Islet of Langerhans (tissue), 1 donor: ENCODE results near the gene PCSK5.
"Not testable (repeated sequence)": the region's sequence is repeated elsewhere in the genome, so short reads cannot be mapped to it uniquely, and the experiment has no call there.

Source experiments
- FAIRE-seq: peaks from one replicate; lab custom pipeline; 2011; peaks lifted over from hg19 to GRCh38; lab: Jason Lieb, UNC

The PCSK5 gene

DNA sequence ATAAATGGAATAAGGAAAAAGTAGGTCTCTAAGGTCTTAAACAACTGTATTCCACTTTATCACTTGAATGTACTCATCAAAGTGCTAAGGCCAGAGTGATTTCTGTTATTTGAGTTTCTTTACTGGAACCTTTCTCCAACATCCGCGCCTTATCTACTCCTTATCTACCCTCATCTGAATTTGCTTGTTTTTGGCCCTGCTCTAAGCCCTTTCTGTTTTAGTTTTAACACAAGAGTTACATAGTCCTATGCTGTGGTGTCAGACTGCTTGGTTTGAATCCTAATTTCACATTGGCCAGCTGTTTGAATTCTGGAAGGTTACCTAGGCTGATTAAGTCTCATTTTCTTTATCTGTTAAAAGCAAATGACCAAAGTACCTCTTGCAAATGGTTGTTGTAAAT is 128.3 kb downstream of the PCSK5 start:
- FAIRE-seq = no peak

DNA sequence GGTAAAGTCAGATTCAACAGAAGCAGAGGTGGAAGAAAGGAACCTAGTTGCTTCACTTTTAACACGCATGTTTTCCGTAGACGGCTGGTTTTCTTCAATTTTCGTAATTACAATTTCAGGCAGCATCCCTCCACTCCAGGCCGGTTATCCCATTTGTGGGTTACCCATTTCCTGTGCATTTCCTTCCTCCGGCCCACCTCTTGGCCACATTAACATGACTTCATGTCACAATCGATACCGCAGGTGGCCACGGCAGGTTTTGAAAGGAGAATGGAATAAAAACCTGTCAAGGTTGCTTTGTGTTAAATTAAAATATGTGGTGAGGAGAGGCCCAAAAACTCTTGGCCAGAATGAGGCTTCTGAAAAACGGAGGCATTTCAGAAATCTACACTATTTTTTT is 130.2 kb downstream of the PCSK5 start:
- FAIRE-seq = no peak

DNA sequence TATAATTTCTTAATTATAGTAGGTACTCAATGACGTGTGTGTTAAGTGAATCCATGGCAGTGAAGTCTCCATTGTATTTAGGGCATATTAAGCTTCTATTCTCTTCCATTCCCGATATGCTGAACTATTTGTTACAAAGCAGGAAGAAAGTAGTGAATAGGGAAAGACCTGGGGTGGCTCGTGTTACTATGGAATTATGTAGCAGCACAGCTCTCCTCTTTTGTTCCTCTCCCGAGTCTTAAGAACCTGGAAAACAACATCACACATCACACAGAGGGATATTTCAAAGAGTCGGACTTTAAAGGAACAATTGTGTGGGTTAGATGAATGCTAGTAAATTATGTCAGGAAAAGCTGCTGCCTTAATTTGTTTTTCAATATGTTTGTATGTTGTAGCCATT is 131.8 kb downstream of the PCSK5 start:
- no peak for FAIRE-seq

DNA sequence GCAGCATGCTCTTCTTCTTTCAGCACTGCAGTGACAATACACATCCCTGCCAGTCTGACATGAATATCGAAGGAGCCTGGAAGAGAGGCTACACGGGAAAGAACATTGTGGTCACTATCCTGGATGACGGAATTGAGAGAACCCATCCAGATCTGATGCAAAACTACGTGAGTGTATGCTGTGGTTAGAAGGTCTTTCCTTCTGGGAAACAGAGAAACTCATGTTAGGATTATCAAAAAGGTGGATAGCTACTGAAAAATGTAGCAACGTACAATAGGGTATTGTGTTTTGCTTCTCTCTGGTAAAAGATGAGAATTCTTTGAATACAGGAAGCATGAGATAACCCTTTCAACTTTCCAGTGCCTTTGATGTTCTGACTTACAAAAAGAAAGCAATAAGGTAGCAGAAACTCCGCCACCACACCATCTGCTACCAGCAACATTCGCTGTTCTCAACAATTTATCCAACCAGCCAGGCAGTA is 133.3 kb downstream of the PCSK5 start:
- no peak for FAIRE-seq

DNA sequence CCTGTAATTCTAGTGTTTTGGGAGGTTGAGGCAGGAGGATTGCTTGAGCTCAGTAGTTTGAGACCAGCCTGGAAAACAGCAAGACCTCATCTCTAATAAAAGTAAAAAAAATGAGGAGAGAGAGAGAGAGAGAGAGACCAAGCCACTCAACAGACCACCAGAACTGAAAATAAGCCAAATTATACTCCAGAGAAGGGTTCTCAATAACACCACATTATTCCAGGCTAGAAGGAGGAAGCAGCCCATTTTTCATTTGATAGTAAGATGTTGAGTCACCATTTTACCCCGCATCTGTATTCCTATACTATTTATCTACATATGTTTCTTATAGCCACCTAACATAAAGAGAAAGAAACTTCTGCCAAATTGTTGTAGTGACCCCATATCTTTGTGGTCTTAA is 134.8 kb downstream of the PCSK5 start:
- no peak for FAIRE-seq

DNA sequence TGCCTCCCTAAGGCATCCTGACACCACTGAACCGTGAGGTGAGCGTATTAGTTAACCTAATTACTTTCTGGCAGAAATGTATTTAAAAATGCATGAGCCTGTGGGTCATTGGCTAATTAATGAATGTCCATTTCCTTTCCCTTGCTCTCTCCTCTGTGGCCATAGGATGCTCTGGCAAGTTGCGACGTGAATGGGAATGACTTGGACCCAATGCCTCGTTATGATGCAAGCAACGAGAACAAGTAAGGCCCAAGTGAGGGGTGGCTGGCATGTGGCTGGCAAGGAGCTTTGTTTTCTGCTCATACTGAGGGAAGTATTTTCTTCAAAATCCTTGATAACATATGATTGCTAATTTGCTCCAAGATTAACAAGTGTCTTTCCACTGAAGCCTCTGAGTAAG is 136.3 kb downstream of the PCSK5 start:
- no peak for FAIRE-seq

DNA sequence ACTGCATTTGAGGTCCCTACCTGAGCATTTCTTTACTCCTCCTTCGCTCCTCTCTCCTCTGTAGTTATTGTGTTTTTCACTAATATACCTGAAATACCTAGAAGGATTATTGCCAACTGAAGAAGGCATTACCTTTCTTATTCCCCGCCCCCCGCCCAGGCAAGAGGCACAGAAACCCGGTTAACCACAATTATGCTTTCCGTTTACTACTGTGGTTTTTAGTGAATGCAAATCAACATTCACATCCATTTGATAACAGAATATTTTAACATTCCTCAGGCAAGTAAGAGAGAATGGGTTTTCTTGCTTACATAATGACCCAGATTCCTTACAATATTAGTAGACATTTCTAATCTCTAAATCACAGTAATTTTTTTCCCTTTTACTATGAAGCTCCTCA is 136.9 kb downstream of the PCSK5 start:
- no peak for FAIRE-seq

DNA sequence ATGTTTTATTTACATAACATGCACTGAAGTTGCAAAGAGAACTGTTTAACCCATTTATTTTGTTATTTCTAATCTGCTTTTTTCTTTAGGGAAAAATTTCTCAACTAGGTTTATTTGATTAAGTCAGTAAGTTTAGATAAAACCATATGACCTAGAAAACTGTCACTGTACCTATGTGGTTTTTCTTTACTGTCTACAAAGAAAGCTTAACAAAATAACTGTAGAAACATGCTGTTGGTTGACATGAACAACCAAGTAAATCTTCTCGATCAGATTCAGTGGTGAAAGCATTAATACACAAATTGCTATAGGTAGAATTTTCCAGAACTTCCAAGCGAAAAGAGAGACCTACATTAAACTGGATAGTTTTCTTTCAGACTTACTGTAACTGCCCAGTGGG is 137.4 kb downstream of the PCSK5 start:
- no peak for FAIRE-seq

DNA sequence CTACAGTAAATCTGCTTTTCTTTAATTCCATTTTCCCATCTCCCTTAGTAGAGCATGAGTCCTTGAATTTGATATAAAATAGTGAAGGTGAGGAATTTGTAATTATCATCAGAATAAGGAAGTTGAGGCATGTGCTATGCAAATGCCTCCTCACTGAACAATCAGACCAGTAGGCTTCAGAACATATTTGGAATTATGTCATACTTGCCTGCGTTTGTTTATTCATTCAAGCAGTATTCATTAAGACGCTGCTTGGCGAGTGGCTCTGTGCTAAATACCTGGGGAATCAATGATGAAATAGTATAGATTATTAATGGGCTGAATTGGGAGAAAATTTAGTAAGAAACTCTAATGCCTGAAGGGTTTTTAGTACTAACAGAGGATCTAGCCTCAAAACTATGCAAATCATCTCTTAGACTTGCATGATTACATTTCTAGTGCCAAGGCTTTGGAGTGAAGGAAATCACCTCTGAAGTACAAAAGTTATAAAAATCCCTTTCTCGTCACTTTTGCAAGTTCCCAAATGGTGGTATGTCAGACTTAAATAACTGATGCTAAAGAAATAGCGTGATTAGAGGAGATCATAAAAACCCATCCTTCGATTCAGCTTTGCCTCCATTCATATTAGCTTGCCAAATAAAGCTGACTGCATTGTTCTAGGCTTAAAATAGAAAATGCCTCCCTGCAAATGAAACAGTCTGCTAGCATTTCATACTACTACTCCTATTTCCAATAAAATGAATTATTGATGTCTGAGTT is 141.7 kb downstream of the PCSK5 start:
- FAIRE-seq = no peak

DNA sequence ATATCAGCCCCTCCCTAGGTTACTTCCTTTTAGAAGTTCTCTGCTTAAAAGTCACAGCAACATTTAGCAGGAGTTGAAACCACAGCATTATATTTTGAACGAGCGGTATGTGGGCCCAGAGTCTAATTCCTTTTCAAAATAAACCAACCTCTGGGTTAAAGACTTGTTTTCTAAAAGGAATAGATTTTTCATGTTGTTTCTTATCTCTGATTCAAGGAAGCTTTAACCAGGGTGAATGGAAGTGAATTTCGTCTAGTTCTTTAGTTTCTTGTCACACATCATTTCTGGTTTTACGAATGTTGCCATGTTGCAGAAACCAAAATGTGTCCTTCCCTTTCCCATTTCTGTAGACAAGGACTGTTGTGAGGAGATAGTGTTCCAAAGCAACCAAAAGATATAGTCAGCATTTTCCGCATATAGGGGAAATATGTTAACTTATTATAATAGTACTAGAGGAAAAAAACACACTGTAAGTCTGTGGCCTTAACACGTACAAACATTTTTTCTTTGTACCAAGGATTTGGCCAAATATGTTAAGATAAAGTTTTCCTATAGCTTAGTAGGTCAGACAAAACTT is 142.4 kb downstream of the PCSK5 start:
- FAIRE-seq = no peak

DNA sequence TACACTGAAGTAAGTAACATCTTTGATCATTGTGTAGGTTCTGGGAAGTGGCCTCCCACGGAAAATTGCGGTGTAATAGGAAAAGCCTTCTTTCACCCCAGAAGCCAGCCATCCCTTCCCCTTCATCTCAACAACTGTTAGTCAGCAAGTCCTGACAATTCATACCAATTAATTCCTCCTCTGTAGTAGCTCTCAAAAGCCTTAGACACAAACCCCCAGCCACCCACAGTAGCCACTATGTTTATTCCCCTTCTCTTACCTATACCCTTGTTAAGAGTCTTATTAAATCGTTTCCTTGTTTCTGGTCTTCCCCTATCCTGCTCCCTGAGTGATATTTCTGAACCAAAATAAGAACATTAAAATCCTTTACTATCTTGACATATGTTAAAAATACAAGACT is 143.6 kb downstream of the PCSK5 start:
- FAIRE-seq = no peak

DNA sequence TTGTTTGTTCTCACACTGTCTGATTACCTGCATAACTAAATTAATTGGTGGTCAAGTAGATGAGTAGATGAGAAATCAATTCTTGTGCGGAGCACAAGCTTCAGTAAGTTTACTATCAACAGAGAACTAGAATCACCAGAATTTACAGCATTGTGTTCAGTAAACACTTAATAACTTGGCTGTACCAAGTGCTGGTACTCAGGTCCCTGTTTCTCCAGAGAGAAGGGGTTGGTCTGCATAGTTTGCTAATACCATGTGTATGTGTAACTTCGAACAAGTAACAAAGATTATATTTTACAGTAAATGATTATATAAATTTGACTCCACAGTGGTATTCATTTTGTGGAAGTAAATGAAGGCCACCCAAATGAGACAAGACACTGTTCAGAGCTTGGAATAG is 146.3 kb downstream of the PCSK5 start:
- FAIRE-seq = no peak

DNA sequence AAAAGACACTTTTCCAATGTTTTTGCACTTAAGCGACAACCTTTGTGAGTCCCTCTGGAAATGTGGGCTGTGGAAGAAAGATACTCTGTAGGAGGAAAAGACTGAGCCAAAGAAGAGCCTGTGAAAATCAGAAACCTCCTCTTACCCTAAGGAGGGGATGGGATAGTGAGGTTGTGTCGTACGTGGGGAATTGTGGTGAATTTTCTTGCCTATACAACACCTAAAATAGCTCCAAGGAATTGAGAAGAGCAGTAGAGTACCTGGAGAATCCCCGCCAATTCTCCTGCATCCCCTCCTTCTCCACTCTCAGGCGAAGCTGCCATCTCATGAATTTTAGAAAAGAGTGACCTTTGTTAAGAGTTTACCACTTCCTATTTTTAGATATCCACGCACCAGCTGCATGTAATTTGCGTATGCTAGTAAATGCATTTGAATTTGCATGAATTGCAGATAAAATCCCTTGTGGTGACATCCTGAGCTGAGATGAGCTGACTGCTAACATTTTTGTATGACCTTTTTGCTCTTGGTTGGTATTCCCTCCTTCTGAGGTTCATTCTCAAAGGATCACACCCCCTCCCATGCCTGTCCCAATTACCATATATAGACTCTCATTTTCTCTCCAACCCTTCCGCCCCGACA is 147.2 kb downstream of the PCSK5 start:
- FAIRE-seq = no peak

DNA sequence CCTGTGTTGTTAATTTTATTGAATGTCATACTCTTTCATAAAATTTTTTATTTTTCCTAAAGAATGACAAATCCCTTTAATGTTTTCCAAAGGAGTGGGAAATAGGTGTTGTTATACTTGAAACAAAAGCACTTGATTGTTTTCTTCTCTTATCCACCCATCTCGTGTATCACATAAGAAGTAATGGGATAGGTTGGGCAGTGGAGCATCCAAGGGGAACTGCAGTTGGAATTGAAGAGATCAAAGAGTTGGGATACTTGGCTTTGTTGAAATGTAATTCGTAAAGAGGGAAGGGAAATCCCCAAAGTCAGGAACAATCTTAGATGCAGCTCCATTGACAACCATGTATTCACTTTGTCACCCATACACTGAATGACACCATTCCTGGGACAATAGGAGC is 148.0 kb downstream of the PCSK5 start:
- no peak for FAIRE-seq

DNA sequence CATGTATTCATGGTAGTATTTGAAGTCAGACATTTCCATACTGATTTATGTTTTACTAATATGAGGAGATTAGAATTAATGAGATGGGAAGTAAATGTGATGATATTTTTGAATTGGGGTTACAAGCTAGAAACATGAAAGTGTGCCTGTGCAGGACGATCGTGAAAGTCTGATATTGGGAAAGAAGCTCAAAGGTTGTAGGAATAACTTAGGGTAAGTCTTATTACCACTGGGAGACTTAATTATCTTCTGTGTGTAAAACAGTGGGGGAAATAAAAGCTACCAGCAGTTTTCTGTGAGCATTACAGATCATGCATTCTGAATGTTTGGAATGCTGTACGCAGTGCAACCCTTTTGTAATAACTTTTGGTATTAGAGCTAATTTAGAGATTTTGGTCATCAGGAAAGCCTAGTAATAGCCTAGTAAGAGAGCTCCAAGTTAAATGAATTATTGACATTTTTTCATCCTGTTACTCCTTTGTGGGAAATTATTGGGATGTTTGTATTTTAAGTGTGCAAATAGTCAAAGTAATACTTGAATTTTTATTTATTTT is 153.9 kb downstream of the PCSK5 start:
- no peak for FAIRE-seq

DNA sequence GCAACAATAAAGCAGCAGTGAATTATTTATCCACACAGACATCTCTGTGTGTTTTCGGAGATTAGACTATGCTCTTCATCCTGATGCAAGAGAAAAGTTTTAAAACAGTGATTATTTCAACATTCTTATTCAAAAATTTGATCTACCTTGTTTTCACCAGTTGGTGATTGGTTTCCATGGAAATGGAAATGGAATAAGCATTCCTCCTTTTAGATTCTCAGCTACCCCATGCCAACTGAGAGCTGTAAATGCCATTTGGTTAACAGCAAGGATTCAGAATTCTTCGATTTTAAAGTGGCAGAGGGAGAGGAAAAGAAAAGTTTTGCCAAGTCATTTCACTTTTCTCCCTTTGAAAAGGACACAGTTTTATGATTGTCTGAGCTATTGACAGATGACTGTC is 154.7 kb downstream of the PCSK5 start:
- FAIRE-seq = no peak

DNA sequence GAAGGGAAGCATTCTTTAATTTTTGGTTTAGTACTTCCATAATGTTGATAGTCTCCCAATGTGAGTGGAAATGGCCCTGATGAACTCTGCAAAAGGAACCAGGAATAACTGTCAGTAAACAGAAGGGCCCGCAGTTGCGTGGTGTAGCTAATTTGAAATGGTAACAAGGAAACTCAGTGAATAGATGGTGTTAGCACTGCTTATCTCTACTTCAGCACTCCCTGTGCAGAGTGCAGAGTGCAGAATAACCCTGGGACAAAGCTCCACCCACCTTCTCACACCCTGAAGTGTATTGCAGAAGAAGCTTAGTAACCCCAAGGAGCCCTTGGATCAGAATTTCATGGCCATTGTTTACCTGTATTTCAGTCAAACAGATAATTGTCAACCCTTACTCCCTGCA is 158.9 kb downstream of the PCSK5 start:
- no peak for FAIRE-seq

DNA sequence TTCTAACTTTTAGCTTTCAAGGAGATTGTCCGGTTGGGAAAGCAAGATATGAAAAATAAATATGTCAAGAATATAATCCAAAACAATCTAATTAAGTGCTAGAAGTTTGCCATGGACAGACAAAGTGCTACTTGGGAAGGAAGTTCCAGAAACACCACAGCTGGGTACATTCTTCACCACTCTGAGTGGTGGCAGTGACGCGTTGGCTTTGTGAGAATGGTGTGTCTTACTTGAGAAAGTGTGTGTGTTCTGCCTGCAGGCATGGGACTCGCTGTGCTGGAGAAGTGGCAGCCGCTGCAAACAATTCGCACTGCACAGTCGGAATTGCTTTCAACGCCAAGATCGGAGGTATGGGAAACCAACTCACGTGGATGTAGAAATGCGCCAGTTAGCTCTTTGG is 177.2 kb downstream of the PCSK5 start:
- no peak for FAIRE-seq

DNA sequence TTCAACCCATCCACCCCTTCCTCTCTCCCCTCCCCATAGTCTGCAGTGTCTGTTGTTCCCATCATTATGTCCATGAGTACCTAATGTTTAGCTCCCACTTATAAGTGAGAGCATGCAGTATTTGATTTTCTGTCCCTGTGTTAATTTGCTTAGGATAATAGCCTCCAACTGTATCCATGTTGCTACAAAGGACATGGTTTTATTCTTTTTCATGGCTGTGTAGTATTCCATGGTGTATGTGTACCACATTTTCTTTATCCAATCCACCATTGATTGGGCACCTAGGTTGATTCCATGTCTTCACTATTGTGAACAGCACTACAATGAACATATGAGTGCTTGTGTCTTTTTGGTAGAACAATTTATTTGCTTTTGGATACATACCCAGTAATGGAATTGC is 187.1 kb downstream of the PCSK5 start:
- FAIRE-seq = no peak

DNA sequence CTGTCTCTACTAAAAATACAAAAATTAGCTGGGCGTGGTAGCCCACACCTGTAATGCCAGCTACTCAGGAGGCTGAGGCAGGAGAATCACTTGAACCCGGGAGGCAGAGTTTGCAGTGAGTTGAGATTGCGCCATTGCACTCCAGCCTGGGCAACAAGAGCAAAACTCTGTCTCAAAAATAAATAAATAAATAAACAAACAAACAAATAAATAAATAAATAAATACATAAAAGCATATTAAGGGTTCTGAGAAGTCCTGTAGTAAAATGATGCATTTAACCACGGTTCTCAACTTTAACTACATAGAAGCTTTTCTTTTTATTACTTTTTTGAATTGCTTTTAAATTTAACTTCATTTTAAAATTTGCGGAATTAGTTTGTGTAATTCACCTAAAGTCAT is 190.8 kb downstream of the PCSK5 start:
- FAIRE-seq = not testable (repeated sequence)

DNA sequence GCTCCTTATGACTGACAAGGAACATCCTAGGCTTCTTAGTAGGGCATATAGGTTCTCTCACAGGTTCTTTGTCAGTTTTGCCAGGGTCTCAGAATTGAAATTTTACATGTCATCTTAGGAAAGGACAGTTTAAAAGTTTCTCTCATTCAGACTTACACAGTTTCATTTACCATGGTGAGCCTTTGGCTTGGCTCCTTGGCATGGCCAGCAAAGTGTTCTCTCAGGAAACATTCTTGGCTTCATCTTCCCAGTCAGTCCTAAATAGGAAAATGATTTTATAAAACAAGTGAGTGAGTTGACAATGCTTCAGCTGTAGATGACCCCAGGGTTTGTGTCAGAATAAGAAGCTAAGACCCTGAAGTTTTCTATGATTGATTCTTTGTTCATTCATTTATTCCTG is 191.6 kb downstream of the PCSK5 start:
- FAIRE-seq = no peak

DNA sequence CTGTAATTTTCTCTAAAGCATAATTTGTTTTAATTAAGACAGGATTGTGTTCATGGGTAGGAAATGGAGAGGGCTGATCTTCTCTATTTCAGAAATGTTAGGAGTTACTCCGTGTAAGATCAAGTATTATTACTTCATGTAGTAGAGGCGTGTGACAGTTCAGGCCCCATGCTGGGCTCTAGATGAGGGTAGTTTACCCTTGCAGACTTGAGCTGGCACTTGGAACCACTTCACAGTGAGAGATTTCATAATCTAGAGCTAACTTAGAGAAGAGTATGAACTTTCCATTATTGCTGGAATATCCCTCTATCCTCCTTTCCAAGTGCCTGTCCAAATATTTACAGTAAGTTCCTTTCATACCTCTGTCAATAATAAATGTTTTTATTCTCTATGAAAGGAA is 195.1 kb downstream of the PCSK5 start:
- FAIRE-seq = no peak

DNA sequence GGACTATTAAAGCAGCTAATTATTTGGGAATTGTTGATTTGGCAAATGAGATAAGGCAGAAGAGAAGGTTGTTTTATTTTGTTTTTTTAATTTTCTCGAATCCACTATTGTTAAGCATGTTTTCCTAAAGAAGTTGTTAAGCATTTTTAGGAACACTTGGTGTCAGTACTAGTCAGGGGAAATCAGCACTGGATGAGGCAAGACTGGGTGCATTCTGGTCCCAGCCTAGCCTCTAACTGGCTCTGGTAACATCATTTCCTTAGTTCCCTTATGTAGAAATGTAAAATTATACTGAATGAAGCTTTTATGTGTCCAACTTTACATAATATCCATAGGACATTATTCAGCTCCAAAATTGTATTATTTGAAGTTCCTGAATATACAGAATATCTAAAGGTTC is 196.1 kb downstream of the PCSK5 start:
- no peak for FAIRE-seq

DNA sequence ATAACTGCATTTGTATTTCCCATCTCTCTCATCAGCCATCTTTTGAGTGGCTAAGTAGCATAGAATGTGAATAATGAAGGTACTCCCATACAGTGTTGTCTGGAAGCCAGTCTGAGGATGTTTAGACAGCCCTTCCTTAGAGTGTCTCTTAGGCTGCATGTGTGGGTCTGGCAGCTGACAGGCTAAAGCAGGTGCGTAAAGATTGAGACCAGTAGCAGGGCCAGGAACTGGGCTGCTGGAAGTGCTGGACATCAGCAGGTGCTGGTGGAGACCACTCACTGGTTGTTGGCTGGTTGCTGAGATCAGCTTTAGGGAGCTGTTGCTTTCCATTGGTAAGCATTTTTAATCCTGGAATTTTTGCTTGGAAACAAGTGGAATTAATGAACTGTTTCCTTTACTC is 197.5 kb downstream of the PCSK5 start:
- no peak for FAIRE-seq
